ENCODE data around the gene AUNIP.

Gene AUNIP

DNA sequence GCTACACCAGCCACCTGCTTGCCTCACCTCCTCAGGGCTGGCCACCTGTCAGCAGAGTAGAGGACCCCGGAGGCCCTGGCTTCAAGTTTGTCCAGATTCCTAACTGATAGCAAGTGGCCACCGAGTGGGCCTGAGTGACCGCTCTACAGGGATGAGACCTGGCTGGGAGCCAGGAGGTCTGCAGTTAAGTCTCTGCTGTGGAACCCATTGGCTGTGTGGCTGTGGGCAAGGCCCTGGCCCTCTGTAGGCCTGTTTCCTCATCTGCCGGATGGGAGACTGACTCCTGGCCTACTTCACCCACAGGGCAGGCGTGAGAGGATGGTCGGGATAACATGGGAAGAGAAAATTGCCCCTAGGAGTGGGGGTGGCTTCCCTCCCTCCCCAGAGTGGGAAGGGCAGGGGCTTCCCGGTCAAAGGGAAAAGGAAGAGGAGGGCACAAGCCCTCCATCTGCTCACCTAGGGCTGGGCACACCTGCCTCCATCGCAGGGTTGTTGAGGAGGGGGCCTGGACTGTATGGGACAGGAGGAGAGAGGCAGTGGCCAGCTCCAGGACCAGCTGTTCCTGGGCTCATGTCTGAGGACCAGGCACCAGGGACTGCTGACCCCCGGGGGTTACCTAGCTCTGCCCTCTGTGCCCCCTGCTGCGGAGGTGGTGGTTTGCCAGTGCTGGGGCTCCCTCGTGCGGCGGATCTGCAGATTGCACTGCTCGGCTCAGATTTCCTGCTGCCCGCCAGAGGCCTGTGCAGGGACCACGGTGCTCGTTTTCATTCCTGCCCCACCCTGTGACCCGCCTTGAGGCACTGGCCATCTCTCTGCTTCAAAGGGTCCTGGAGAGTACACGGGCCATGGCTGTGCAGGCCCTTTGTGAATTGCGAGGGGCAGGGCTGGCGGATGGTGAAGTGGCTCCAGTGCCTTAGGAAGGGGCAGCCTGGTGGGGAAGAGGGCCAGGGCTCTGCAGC, 48.6 kb downstream of the AUNIP start (continued):
- no peak for TF ChIP-seq ZNF112 (tag by site-specific recombination; IDR thresholded peaks at IDR 0.05)
- TF ChIP-seq, protein P1, sequence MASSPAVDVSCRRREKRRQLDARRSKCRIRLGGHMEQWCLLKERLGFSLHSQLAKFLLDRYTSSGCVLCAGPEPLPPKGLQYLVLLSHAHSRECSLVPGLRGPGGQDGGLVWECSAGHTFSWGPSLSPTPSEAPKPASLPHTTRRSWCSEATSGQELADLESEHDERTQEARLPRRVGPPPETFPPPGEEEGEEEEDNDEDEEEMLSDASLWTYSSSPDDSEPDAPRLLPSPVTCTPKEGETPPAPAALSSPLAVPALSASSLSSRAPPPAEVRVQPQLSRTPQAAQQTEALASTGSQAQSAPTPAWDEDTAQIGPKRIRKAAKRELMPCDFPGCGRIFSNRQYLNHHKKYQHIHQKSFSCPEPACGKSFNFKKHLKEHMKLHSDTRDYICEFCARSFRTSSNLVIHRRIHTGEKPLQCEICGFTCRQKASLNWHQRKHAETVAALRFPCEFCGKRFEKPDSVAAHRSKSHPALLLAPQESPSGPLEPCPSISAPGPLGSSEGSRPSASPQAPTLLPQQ (tag by site-specific recombination; IDR thresholded peaks at IDR 0.05): peak; percentile 59
- peak; percentile 94 for TF ChIP-seq ZNF654 (tag by site-specific recombination; IDR thresholded peaks at IDR 0.05; ENCODE audit: low read depth)
- peak; percentile 96 for TF ChIP-seq GLIS1 (tag by site-specific recombination; IDR thresholded peaks at IDR 0.05)
- TF ChIP-seq ZNF2 (tag by site-specific recombination; IDR thresholded peaks at IDR 0.05): peak; percentile 90
- TF ChIP-seq KLF8 (tag by site-specific recombination; IDR thresholded peaks at IDR 0.05): peak; percentile 52; the same call in 1 of the 2 replicates
- TF ChIP-seq ZNF155 (tag by site-specific recombination; IDR thresholded peaks at IDR 0.05): no peak
- no peak for TF ChIP-seq ZNF777 (tag by site-specific recombination; IDR thresholded peaks at IDR 0.05; ENCODE audit: borderline replicate concordance)
- peak; percentile 79; the same call in 1 of the 2 replicates for TF ChIP-seq ZBTB7A (tag by site-specific recombination; IDR thresholded peaks at IDR 0.05; ENCODE audit: low read depth)
- no peak for TF ChIP-seq ZNF138 (tag by site-specific recombination; IDR thresholded peaks at IDR 0.05; ENCODE audit: borderline replicate concordance)
- no peak for TF ChIP-seq ZNF48 (tag by site-specific recombination; IDR thresholded peaks at IDR 0.05)
- TF ChIP-seq WT1 (tag by site-specific recombination; IDR thresholded peaks at IDR 0.05): no peak
- no peak for TF ChIP-seq ZEB2 (tag by site-specific recombination; IDR thresholded peaks at IDR 0.05)
- TF ChIP-seq ZNF555 (tag by site-specific recombination; conservative IDR thresholded peaks at IDR 0.05): no peak
- TF ChIP-seq, protein P2, sequence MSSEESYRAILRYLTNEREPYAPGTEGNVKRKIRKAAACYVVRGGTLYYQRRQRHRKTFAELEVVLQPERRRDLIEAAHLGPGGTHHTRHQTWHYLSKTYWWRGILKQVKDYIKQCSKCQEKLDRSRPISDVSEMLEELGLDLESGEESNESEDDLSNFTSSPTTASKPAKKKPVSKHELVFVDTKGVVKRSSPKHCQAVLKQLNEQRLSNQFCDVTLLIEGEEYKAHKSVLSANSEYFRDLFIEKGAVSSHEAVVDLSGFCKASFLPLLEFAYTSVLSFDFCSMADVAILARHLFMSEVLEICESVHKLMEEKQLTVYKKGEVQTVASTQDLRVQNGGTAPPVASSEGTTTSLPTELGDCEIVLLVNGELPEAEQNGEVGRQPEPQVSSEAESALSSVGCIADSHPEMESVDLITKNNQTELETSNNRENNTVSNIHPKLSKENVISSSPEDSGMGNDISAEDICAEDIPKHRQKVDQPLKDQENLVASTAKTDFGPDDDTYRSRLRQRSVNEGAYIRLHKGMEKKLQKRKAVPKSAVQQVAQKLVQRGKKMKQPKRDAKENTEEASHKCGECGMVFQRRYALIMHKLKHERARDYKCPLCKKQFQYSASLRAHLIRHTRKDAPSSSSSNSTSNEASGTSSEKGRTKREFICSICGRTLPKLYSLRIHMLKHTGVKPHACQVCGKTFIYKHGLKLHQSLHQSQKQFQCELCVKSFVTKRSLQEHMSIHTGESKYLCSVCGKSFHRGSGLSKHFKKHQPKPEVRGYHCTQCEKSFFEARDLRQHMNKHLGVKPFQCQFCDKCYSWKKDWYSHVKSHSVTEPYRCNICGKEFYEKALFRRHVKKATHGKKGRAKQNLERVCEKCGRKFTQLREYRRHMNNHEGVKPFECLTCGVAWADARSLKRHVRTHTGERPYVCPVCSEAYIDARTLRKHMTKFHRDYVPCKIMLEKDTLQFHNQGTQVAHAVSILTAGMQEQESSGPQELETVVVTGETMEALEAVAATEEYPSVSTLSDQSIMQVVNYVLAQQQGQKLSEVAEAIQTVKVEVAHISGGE (tag by site-specific recombination; conservative IDR thresholded peaks at IDR 0.05; ENCODE audit: low read depth): no peak
- TF ChIP-seq ZNF501 (tag by site-specific recombination; IDR thresholded peaks at IDR 0.05): peak; percentile 73; the same call in 1 of the 2 replicates
- no peak for TF ChIP-seq KLF16 (tag by site-specific recombination; IDR thresholded peaks at IDR 0.05)
- TF ChIP-seq, protein P3, sequence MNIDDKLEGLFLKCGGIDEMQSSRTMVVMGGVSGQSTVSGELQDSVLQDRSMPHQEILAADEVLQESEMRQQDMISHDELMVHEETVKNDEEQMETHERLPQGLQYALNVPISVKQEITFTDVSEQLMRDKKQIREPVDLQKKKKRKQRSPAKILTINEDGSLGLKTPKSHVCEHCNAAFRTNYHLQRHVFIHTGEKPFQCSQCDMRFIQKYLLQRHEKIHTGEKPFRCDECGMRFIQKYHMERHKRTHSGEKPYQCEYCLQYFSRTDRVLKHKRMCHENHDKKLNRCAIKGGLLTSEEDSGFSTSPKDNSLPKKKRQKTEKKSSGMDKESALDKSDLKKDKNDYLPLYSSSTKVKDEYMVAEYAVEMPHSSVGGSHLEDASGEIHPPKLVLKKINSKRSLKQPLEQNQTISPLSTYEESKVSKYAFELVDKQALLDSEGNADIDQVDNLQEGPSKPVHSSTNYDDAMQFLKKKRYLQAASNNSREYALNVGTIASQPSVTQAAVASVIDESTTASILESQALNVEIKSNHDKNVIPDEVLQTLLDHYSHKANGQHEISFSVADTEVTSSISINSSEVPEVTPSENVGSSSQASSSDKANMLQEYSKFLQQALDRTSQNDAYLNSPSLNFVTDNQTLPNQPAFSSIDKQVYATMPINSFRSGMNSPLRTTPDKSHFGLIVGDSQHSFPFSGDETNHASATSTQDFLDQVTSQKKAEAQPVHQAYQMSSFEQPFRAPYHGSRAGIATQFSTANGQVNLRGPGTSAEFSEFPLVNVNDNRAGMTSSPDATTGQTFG (tag by site-specific recombination; IDR thresholded peaks at IDR 0.05; ENCODE audit: borderline replicate concordance): no peak
- TF ChIP-seq ZNF354C (tag by site-specific recombination; IDR thresholded peaks at IDR 0.05; ENCODE audit: borderline replicate concordance, low read depth): no peak
- TF ChIP-seq ZNF184 (tag by site-specific recombination; IDR thresholded peaks at IDR 0.05): no peak
- TF ChIP-seq ZNF785 (tag by site-specific recombination; IDR thresholded peaks at IDR 0.05): no peak
- TF ChIP-seq ZNF335 (tag by site-specific recombination; conservative IDR thresholded peaks at IDR 0.05): peak; percentile 26; the same call in 1 of the 2 replicates
- TF ChIP-seq ZNF311 (tag by site-specific recombination; IDR thresholded peaks at IDR 0.05; ENCODE audit: borderline replicate concordance): no peak
- TF ChIP-seq ZSCAN30 (tag by site-specific recombination; IDR thresholded peaks at IDR 0.05): peak; percentile 59; the same call in 1 of the 2 replicates
- peak; percentile 24; the same call in 1 of the 2 replicates for TF ChIP-seq ZXDB (tag by site-specific recombination; IDR thresholded peaks at IDR 0.05)
- no peak for TF ChIP-seq SCRT2 (tag by site-specific recombination; IDR thresholded peaks at IDR 0.05)
- no peak for TF ChIP-seq GLI4 (tag by site-specific recombination; IDR thresholded peaks at IDR 0.05)
- no peak for TF ChIP-seq ZNF23 (tag by site-specific recombination; IDR thresholded peaks at IDR 0.05; ENCODE audit: borderline replicate concordance)
- TF ChIP-seq, protein P4, sequence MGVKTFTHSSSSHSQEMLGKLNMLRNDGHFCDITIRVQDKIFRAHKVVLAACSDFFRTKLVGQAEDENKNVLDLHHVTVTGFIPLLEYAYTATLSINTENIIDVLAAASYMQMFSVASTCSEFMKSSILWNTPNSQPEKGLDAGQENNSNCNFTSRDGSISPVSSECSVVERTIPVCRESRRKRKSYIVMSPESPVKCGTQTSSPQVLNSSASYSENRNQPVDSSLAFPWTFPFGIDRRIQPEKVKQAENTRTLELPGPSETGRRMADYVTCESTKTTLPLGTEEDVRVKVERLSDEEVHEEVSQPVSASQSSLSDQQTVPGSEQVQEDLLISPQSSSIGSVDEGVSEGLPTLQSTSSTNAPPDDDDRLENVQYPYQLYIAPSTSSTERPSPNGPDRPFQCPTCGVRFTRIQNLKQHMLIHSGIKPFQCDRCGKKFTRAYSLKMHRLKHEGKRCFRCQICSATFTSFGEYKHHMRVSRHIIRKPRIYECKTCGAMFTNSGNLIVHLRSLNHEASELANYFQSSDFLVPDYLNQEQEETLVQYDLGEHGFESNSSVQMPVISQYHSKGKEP (tag by site-specific recombination; IDR thresholded peaks at IDR 0.05): no peak
- TF ChIP-seq YY1 (tag by site-specific recombination; IDR thresholded peaks at IDR 0.05): no peak
- no peak; the same call in none of the 2 replicates for TF ChIP-seq KLF9 (tag by site-specific recombination; IDR thresholded peaks at IDR 0.05; ENCODE audit: low read depth)
